CD4-positive, alpha-beta T cell treated with Interleukin-12 subunit alpha and Interleukin-12 subunit beta, for 1 hour (primary cell): ENCODE results near the gene OR5B21.

Experiments used
- DNase-seq: peaks from one replicate; pipeline ENCODE4 v3.0.0-alpha.2; 2020

The OR5B21 gene

GRCh38 chr11:58508005-58508404 is at the start of gene OR5B21:
TSS of gene OR5B21 (minus strand) at chr11:58508105. CDS start at chr11:58508105, 0 bp downstream.
- DNase-seq = no peak

GRCh38 chr11:58549644-58550043 is 41.7 kb upstream of the OR5B21 start:
- DNase-seq = no peak

GRCh38 chr11:58546841-58547240 is 38.9 kb upstream of the OR5B21 start:
- no peak for DNase-seq

- no peak for DNase-seq
Measured at GRCh38 chr11:58531865-58532341, 24.0 kb upstream of the OR5B21 start.

- DNase-seq = peak; percentile 46
Measured at GRCh38 chr11:58530236-58530635, 22.3 kb upstream of the OR5B21 start.

- DNase-seq = no peak
Measured at GRCh38 chr11:58527429-58527828, 19.5 kb upstream of the OR5B21 start.

GRCh38 chr11:58526721-58527120 is 18.8 kb upstream of the OR5B21 start:
- no peak for DNase-seq

- DNase-seq = peak; percentile 66
Measured at GRCh38 chr11:58525037-58525614, 17.2 kb upstream of the OR5B21 start.

- peak; percentile 73 for DNase-seq
Measured at GRCh38 chr11:58524232-58525036, 16.5 kb upstream of the OR5B21 start.

- DNase-seq = peak; percentile 24
Measured at GRCh38 chr11:58513747-58514367, 6.0 kb upstream of the OR5B21 start.

- no peak for DNase-seq
Measured at GRCh38 chr11:58511636-58512035, 3.7 kb upstream of the OR5B21 start.

- no peak for DNase-seq
Measured at GRCh38 chr11:58509748-58510147, 1.8 kb upstream of the OR5B21 start.

GRCh38 chr11:58508814-58509213 is 909 bp upstream of the OR5B21 start:
- no peak for DNase-seq

- no peak for DNase-seq
Measured at GRCh38 chr11:58507355-58507754, 550 bp downstream of the OR5B21 start.

GRCh38 chr11:58506935-58507334 is 970 bp downstream of the OR5B21 start:
- DNase-seq = no peak

GRCh38 chr11:58505849-58506248 is 2.1 kb downstream of the OR5B21 start:
- DNase-seq = no peak

GRCh38 chr11:58504232-58504631 is 3.7 kb downstream of the OR5B21 start:
- no peak for DNase-seq

- DNase-seq = no peak
Measured at GRCh38 chr11:58503361-58503856, 4.5 kb downstream of the OR5B21 start.

- no peak for DNase-seq
Measured at GRCh38 chr11:58502004-58502403, 5.9 kb downstream of the OR5B21 start.

- peak; percentile 9 for DNase-seq
Measured at GRCh38 chr11:58498464-58498863, 9.4 kb downstream of the OR5B21 start.

- no peak for DNase-seq
Measured at GRCh38 chr11:58497951-58498350, 10.0 kb downstream of the OR5B21 start.

GRCh38 chr11:58495906-58496305 is 12.0 kb downstream of the OR5B21 start:
- no peak for DNase-seq

GRCh38 chr11:58494101-58494500 is 13.8 kb downstream of the OR5B21 start:
- DNase-seq = no peak

GRCh38 chr11:58493676-58494075 is 14.2 kb downstream of the OR5B21 start:
- DNase-seq = no peak
